HepG2 (cell line): ENCODE measurements around the gene NEMP2.

Experiments
- CHD2 ChIP-seq: IDR thresholded peaks from 2 replicates; pipeline ENCODE4 v1.6.1; 2011; ENCODE audit warnings: low read depth, low read length, improper control_type of control experiment
- ETV6 ChIP-seq: sonication (generic); formaldehyde crosslinking; conservative IDR thresholded peaks from 2 replicates; pipeline ENCODE4 v1.4.0; 2020; ENCODE audit warnings: missing genetic modification reagents
- MTERF4 ChIP-seq: sonication (generic); formaldehyde crosslinking; IDR thresholded peaks from 2 replicates; pipeline ENCODE4 v1.8.0; 2023; ENCODE audit warnings: mild to moderate bottlenecking, missing genetic modification reagents
- MXD1 ChIP-seq: sonication (generic); formaldehyde crosslinking; IDR thresholded peaks from 2 replicates; pipeline ENCODE4 v1.4.0; 2020; ENCODE audit warnings: mild to moderate bottlenecking, missing genetic modification reagents
- RAD21 ChIP-seq: fragments of 450-650 bp; formaldehyde crosslinking; IDR thresholded peaks from 2 replicates; pipeline ENCODE4 v1.5.0; 2020; ENCODE audit warnings: mild to moderate bottlenecking
- SALL1 ChIP-seq: sonication (generic); formaldehyde crosslinking; IDR thresholded peaks from 2 replicates; pipeline ENCODE4 v1.8.0; 2022; ENCODE audit warnings: mild to moderate bottlenecking, missing genetic modification reagents
- SMYD3 ChIP-seq: sonication (generic); formaldehyde crosslinking; IDR thresholded peaks from 2 replicates; pipeline ENCODE4 v1.8.1; 2023; ENCODE audit warnings: mild to moderate bottlenecking, missing genetic modification reagents
- SUZ12 ChIP-seq: fragments of 150-350 bp; IDR thresholded peaks from 2 replicates; pipeline ENCODE4 v1.6.1; 2014; ENCODE audit warnings: low read depth, low read length
- TBP ChIP-seq: sonication (generic); formaldehyde crosslinking; IDR thresholded peaks from 2 replicates; pipeline ENCODE4 v1.5.0; 2020; ENCODE audit warnings: missing genetic modification reagents

GRCh38 chr2:190563646-190564045, 29.1 kb upstream of the NEMP2 start:
- TF ChIP-seq ETV6 (CRISPR knock-in tag): no peak
- TF ChIP-seq CHD2: no peak
- no peak for TF ChIP-seq SALL1
- no peak for TF ChIP-seq SUZ12
- no peak for TF ChIP-seq MTERF4 (CRISPR knock-in tag)
- TF ChIP-seq MXD1: no peak
- TF ChIP-seq TBP (CRISPR knock-in tag): no peak
- no peak for TF ChIP-seq SMYD3 (CRISPR knock-in tag)
- TF ChIP-seq RAD21: no peak
